Astrocyte (in vitro differentiated cells and primary cell): ENCODE results near the gene SMIM21. TPM values are rescaled to one million over a fixed set of nuclear protein-coding genes. Genes with fewer than 3 reads are reported as not detected.

Source experiments
- DNase-seq: peaks from one replicate; pipeline ENCODE4 v3.0.0-alpha.2; 2010; ENCODE audit warnings: low read depth
- FAIRE-seq: peaks from 2 replicates; lab custom pipeline; 2011; peaks lifted over from hg19 to GRCh38; lab: Jason Lieb, UNC
- H2AFZ ChIP-seq: 2 replicates; pipeline ENCODE4 v1.6.0; 2012; ENCODE audit warnings: low read depth, low read length, inconsistent platforms
- H3K27ac ChIP-seq: 2 replicates; pipeline ENCODE4 v1.5.1; 2011; ENCODE audit warnings: low read depth, low read length, inconsistent platforms
- H3K27me3 ChIP-seq: 2 replicates; pipeline ENCODE4 v1.6.0; 2011; ENCODE audit warnings: low read length, inconsistent platforms; ENCODE audit not compliant: insufficient read depth
- H3K36me3 ChIP-seq: 2 replicates; pipeline ENCODE4 v1.5.1; 2011; ENCODE audit warnings: low read length, inconsistent platforms; ENCODE audit not compliant: insufficient read depth
- H3K4me1 ChIP-seq: 2 replicates; pipeline ENCODE4 v1.5.1; 2011; ENCODE audit warnings: low read length, inconsistent platforms; ENCODE audit not compliant: insufficient read depth
- H3K4me2 ChIP-seq: 2 replicates; pipeline ENCODE4 v1.6.0; 2012; ENCODE audit warnings: low read length, inconsistent platforms
- H3K4me3 ChIP-seq: 2 replicates; pipeline ENCODE4 v1.5.1; 2011; ENCODE audit warnings: low read depth, mild to moderate bottlenecking, low read length, inconsistent platforms; ENCODE audit not compliant: insufficient read depth
- H3K79me2 ChIP-seq: 2 replicates; pipeline ENCODE4 v1.6.0; 2012; ENCODE audit warnings: mild to moderate bottlenecking, low read length, inconsistent platforms; ENCODE audit not compliant: insufficient read depth
- H3K9ac ChIP-seq: 2 replicates; pipeline ENCODE4 v1.6.0; 2012; ENCODE audit warnings: mild to moderate bottlenecking, low read length, inconsistent platforms
- H3K9me3 ChIP-seq: 2 replicates; pipeline ENCODE4 v1.5.1; 2012; ENCODE audit warnings: low read depth, mild to moderate bottlenecking, low read length, inconsistent platforms; ENCODE audit not compliant: insufficient read depth
- H4K20me1 ChIP-seq: 2 replicates; pipeline ENCODE4 v1.6.0; 2012; ENCODE audit warnings: low read length, inconsistent platforms; ENCODE audit not compliant: insufficient read depth
- H3K27ac Mint-ChIP-seq: one replicate; pipeline ENCODE4 v1.8.0; 2021; ENCODE audit warnings: mild to moderate bottlenecking, mixed read lengths; ENCODE audit not compliant: unreplicated experiment
- H3K27me3 Mint-ChIP-seq: one replicate; pipeline ENCODE4 v1.8.0; 2021; ENCODE audit warnings: low read depth, mixed read lengths; ENCODE audit not compliant: unreplicated experiment
- H3K36me3 Mint-ChIP-seq: one replicate; pipeline ENCODE4 v1.8.0; 2021; ENCODE audit warnings: low read depth, mixed read lengths; ENCODE audit not compliant: unreplicated experiment
- H3K4me1 Mint-ChIP-seq: one replicate; pipeline ENCODE4 v1.8.0; 2021; ENCODE audit warnings: low read depth, mixed read lengths; ENCODE audit not compliant: unreplicated experiment
- H3K4me3 Mint-ChIP-seq: one replicate; pipeline ENCODE4 v1.8.0; 2021; ENCODE audit warnings: mild to moderate bottlenecking, moderate library complexity, mixed read lengths; ENCODE audit not compliant: unreplicated experiment
- H3K9me3 Mint-ChIP-seq: one replicate; pipeline ENCODE4 v1.8.0; 2021; ENCODE audit warnings: mild to moderate bottlenecking, mixed read lengths; ENCODE audit not compliant: unreplicated experiment
- CTCF ChIP-seq: IDR thresholded peaks from 2 replicates; pipeline ENCODE4 v1.5.1; 2011; ENCODE audit warnings: low read depth, mild to moderate bottlenecking, inconsistent platforms, low read length, moderate library complexity; ENCODE audit not compliant: insufficient read depth
- EZH2 ChIP-seq: IDR thresholded peaks from 2 replicates; pipeline ENCODE4 v1.6.1; 2012; ENCODE audit warnings: mild to moderate bottlenecking, low read length, inconsistent platforms; ENCODE audit not compliant: insufficient read depth
- total RNA-seq: library from RNA; stranded (reverse); gene quantifications from 2 replicates; pipeline ENCODE4 v1.2.1, GENCODE V29; 2021

Gene SMIM21
- total RNA-seq, 1 donor from 2014 or later, result not detected

- H3K27me3 Mint-ChIP-seq, result peaks cover 13% of the 10 kb centered on the region
- Histone ChIP-seq H3K27me3 (no peaks in the 10 kb centered on the region), H3K4me3 (no peak overlapping the region), H3K79me2 (no peaks in the 10 kb centered on the region), H3K9ac (no peak overlapping the region), H4K20me1 (no peaks in the 10 kb centered on the region), H3K9me3 (no peaks in the 10 kb centered on the region), H3K36me3 (no peaks in the 10 kb centered on the region), H3K4me2 (no peak overlapping the region), H2AFZ (no peak overlapping the region), H3K27ac (no peak overlapping the region), H3K4me1 (no peaks in the 10 kb centered on the region)
- peaks cover 14% of the 10 kb centered on the region for H3K9me3 Mint-ChIP-seq
- H3K36me3 Mint-ChIP-seq, result no peaks in the 10 kb centered on the region
- FAIRE-seq (no peak), DNase-seq (no peak)
- no peak overlapping the region for H3K27ac Mint-ChIP-seq
- no peaks in the 10 kb centered on the region for H3K4me1 Mint-ChIP-seq
- no peak overlapping the region for H3K4me3 Mint-ChIP-seq
- TF ChIP-seq EZH2 (no peak), CTCF (no peak)
Measured at GRCh38 chr18:75418293-75419005, 9.1 kb downstream of the SMIM21 start.

- no peaks in the 10 kb centered on the region for H3K27me3 ChIP-seq
- TF ChIP-seq EZH2 (no peak), CTCF (no peak)
- Mint-ChIP-seq H3K36me3 (no peaks in the 10 kb centered on the region), H3K27ac (no peak overlapping the region), H3K4me3 (no peak overlapping the region), H3K4me1 (peaks cover 26% of the 10 kb centered on the region), H3K9me3 (peaks cover 2% of the 10 kb centered on the region), H3K27me3 (peaks cover 27% of the 10 kb centered on the region)
- no peak for DNase-seq
- H3K9me3 ChIP-seq, result no peaks in the 10 kb centered on the region
- no peak overlapping the region for H3K9ac ChIP-seq
- no peak for FAIRE-seq
- H3K4me1 ChIP-seq, result peaks cover 27% of the 10 kb centered on the region
- H3K36me3 ChIP-seq, result no peaks in the 10 kb centered on the region
- H2AFZ ChIP-seq, result no peak overlapping the region
- H3K4me2 ChIP-seq, result no peak overlapping the region
- no peak overlapping the region for H3K4me3 ChIP-seq
- no peaks in the 10 kb centered on the region for H3K79me2 ChIP-seq
- H4K20me1 ChIP-seq, result no peaks in the 10 kb centered on the region
- H3K27ac ChIP-seq, result no peak overlapping the region
Measured at GRCh38 chr18:75410611-75411010, 16.9 kb downstream of the SMIM21 start.

GRCh38 chr18:75409806-75410205 is 17.7 kb downstream of the SMIM21 start:
- H2AFZ ChIP-seq, result no peak overlapping the region
- no peak overlapping the region for H3K4me3 ChIP-seq
- H3K27me3 ChIP-seq, result no peaks in the 10 kb centered on the region
- H3K4me1 Mint-ChIP-seq, result peaks cover 29% of the 10 kb centered on the region
- H3K79me2 ChIP-seq, result no peaks in the 10 kb centered on the region
- no peak overlapping the region for H3K4me3 Mint-ChIP-seq
- no peaks in the 10 kb centered on the region for H3K36me3 ChIP-seq
- H3K27ac Mint-ChIP-seq, result no peak overlapping the region
- DNase-seq (no peak), FAIRE-seq (no peak)
- no peak overlapping the region for H3K9ac ChIP-seq
- H3K9me3 Mint-ChIP-seq, result peaks cover 2% of the 10 kb centered on the region
- H4K20me1 ChIP-seq, result no peaks in the 10 kb centered on the region
- no peaks in the 10 kb centered on the region for H3K9me3 ChIP-seq
- H3K4me1 ChIP-seq, result peaks cover 28% of the 10 kb centered on the region
- peaks cover 25% of the 10 kb centered on the region for H3K27me3 Mint-ChIP-seq
- no peak overlapping the region for H3K27ac ChIP-seq
- TF ChIP-seq CTCF (no peak), EZH2 (no peak)
- H3K4me2 ChIP-seq, result no peak overlapping the region
- no peaks in the 10 kb centered on the region for H3K36me3 Mint-ChIP-seq
